ENCODE data around the gene PACSIN3.
A peak's percentile ranks its signal among the peaks of the same experiment; 100 is the strongest.
"Not testable (repeated sequence)": the region's sequence is repeated elsewhere in the genome, so short reads cannot be mapped to it uniquely, and the experiment has no call there.

Gene PACSIN3

DNA sequence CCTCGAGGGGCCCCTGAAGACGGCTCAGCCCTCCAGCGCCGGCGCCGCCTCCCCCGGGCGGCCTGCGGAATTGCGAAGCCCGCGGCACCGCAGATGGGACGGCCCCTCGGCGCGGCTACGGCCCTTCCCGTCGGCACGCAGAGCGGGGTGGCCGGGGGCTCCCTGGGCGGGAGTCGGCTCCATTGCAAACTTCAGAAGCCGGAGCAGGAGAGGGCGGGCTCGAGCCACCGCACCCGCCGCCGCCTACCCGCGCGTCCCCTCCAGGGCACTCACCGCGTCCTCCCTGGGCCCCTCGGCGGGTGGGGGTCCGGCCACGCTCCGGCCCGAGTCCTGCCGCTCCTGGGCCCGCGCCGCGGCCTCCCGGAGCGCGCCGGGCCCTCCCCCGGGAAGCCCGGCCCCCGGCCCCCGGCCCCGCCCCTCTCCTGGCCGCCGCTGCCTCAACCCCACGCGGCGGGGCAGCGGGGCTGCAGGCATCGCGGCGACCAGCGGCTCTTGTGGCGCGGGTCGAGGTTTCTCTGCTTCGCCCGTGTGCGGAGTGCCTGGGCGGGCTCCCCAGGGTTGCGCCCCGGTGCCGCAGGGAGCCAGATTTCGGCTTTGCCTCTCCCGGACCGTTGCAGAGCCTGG is at the start of gene PACSIN3:
PACSIN3 (minus strand) TSS at position 359 of the 624 bp plus-strand sequence. CDS start 3,707 bp downstream, outside the sequence.
- DNase-seq, result no peak

DNA sequence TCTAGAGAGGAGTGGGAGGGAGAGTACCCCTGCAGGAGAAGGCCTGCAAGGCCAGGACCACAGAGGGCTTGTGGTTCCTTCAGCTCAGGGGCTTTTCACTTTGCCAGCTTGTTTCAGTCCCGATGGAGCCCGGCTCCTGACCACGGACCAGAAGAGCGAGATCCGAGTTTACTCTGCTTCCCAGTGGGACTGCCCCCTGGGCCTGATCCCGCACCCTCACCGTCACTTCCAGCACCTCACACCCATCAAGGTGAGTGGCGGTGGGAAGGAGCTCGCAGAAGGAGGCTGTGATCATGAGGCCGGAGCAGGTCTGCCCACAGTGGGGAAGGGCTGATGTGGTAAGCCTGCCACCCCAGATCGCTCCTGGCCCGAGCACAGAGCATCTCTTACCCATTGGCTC is 48.9 kb upstream of the PACSIN3 start:
- no peak for DNase-seq

DNA sequence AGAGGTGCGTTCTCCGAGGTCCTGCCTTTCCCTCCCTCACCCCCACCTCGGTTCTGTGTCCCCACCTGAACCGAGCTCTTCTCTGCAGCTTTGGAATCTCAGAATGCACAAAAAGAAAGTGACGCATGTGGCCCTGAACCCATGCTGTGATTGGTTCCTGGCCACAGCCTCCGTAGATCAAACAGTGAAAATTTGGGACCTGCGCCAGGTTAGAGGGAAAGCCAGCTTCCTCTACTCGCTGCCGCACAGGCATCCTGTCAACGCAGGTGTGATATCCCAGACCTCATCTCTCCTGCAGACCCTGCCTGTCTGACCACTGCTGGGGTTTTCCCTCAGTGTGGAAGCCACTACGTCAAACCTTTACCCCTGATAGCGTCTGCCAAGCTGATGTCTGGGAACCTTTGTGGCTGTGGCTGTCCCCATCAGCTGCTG is 48.5 kb upstream of the PACSIN3 start:
- DNase-seq, result no peak

DNA sequence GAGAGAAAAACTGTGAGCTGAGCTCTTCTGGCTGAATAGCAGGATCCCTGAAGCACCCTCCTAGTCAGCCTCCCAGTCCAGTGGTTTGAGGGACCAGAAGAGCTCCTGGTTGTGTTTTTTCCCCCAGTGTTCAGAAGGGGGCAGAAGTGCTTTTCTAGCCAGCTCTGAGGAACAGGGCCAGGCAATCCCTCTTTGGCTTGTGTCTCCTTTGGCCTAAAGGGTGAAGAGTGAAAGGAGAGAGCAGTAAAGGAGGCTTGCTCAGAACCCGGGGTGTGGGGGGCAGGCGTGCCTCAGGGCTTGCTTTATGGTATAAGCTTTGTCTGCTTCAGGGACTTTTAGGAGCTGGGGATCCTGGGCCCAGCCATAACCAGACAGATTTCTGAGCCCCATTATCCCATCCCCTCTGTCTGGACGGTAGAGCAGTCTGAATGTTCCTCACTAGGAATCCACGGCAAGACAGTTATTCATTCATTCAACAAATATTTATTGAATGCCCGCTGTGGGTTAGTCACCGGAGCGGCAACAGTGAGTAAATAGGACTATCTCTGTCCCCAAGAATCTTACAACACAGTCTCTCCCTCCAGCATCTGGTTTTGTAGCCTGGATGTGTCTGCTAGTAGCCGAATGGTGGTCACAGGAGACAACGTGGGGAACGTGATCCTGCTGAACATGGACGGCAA is 47.9 kb upstream of the PACSIN3 start:
- DNase-seq, result no peak

DNA sequence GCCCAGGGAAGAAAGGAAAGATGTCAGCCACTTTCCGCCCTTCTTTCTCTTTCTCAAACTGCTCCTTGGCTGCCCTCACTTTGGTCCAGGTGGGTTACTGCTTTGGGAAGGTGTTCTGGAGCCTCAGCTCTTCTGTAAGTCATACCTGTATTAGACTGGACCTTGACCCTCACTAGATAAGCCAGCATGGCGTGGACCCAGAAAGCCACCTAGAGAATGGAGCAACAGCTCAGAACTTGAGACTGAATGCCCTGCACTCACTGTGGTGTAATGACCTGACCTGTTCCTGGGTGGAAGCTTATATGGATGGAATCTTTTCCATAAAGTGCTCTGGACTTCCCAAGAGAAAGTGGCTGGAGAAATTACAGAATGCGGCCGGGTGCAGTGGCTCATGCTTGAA is 46.8 kb upstream of the PACSIN3 start:
- no peak for DNase-seq

DNA sequence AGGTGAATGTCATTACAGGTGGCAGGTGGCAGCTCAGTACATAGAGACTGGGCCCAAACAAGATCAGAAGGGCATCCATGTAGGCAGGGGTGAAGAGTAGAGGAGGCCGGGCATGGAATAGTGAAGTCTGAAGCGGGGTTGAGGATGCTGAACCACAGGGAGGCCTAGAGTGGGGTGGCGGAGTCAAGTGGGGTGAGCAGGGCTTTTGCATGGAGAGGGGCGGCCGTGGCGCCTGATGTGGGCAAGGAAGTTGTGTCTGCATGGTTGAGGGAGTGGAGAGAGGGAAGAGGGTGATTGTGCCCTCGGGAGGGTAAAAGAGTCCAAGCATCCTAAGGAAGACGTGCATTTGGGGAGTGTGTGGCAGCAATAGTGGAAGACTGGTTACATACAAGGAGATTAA is 42.9 kb upstream of the PACSIN3 start:
- DNase-seq, result no peak

DNA sequence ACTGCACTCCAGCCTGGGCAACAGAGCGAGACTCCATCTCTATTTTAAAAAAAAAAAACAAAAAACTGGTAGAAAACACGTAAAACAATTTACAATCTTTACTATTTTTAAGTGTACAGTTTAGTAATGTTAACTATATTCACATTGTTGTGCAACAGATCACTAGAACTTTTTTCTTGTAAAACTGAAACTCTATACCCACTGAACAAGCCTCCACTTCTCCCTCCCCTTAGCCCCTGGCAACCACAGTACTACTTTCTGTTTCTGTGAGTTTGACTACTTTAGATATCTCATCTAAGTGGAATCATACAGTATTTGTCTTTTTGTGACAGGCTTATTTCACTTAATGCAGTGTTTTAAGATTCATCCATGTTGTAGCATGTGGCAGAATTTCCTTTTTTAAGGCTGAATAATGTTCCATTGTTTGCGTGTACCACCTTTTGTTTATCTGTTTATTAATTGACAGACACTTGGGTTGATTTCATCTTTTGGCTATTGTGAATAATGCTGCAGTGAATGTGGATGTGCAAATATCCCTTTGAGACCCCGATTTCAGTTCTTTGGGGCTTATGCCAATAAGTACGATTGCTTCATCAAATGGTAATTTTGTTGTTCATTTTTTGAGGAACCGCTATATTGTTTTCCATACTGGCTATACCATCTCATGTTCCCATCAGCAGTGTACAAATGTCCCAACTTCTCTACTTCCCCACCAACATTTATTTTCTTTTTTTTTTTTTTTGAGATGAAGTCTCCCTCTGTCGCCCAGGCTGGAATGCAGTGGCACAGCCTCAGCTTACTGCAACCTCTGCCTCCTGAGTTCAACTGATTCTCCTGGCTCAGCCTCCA is 39.5 kb upstream of the PACSIN3 start:
- no peak for DNase-seq

DNA sequence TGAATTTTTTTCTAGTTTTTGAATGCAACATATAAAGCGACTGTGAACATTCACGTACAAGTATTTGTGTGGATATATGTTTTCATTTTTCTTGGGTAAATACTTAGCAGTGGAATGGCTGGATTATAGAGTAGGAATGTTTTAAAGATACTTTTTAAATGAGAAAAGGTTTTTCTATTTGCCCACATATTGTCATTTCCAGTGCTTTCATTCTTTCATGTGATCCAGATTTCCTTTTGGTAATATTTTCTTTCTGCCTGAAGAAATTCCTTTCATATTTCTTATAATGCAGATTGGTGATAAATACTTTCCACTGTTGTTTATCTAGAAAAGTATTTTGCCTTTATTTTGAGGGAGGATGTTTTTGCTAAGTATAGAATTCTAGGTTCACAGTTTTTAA is 36.5 kb upstream of the PACSIN3 start:
- no peak for DNase-seq

DNA sequence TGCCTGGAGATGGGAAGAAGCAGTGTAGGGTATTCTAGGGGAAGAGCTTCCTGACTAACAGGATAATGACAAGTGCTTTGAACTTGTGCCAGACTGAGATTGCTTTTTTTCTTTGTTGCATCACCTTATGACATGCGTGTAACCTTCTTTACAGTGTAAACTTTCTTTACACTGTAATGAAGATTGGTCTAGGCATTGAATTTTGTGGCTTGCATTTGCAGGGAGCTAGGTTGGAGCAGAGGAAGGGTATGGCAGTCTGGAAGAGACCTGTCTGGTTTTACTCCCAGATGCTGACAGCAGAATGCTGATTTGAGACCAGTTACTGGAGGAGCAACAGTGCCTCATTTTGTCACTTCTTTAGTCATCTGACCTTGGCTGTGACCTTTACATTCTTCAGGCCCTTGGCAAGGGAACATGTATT is 34.2 kb upstream of the PACSIN3 start:
- DNase-seq, result no peak

DNA sequence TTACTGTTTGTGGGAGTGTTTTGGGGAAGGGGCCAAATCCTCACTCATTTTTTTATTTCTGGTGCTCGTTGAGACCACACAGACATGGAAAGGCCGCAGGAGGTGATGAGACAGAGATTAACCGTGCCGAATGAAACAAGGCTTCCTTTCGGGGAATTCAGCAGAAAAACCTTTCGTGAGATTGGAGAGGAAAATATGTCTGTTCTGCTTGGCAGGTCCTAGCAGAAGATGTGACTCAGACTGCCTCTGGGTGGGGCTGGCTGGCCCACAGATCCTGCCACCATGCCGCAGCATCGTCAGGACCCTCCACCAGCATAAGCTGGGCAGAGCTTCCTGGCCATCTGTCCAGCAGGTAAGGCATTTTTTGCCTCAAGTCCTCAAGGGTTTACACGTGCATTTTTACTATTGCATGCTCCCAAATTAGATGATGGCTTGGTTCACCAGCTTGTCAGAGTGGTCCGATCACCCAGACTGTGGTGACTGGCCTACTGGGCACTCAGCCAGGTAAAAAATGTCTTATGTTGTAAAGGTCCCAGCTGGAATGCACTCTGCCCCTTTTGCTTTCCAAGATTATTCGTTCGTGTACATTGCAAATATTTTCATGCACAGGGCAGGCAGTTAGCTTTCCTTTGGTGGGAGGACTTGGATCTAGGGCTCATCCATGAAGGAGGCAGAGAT is 30.0 kb upstream of the PACSIN3 start:
- DNase-seq, result no peak

DNA sequence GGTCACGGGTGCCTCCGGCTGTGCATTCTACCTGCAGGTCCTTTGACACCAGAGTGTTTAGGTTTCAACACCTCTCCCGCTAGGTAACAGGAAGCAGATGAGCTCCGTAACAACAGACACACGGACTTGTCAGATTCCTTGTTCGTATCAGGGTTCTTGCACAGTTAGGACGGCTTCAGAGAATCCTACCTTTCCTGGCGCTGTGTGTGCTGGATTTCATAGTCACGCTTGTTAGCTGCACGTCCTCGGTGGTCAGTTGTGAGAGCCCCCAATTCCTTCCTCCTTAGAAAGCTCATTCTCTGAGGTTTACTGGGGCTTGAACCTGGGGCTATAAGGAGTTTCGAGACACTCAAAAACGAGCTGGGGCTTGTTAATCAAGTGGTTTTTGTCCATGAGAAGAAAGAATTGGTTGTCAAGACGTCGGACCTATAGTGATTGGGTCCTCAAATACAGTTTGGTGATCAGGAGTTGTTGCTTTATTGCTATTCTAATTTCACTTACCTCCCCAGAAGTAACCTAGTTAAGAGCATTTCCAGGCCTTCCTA is 29.2 kb upstream of the PACSIN3 start:
- no peak for DNase-seq

DNA sequence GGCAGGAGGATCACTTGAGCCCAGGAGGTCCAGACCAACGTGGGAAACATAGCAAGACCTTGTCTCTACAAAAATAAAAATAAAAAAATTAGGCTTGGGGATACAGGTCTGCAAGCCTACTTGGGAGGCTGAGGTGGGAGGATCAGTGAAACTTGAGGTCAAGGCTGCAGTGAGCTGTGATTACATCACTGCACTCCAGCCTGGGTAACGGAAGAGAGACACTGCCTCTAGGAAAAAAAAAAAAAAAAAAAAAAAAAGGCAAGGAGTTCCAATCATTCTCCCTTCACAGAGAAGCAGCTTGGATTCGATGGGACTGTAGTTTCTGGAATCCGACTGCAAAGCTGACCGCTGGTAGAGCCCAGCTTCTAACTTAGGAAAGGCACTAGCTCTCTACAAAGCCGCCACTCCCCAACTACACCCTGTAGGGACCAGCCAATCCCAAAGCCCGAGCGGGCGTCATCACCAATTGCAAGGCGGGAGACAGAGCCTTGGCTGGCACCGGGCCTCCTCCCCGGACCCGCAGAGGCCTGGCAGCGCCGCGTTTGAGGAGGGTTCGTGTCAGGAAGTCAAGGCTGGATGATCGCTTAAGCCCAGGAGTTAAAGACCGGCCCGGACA is 27.8 kb upstream of the PACSIN3 start:
- DNase-seq, result peak; percentile 35

DNA sequence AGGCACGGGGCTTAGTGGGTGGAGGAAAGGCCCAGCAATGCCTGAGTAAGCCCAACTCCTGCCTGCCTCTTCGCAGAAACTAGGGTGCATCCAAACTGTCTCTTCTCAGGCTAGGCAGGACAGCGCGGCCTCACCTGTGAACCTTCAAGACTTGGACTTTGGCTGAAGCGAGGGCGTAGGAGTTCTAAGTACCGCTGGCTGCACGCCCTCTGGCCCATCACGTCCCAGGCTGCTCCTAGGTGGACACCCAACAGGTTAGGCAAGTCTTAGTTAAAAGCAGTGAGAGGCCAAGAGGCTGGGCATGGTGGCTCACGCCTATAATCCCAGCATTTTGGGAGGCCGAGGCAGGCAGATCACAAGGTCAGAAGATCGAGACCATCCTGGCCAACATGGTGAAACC is 26.7 kb upstream of the PACSIN3 start:
- DNase-seq, result no peak

DNA sequence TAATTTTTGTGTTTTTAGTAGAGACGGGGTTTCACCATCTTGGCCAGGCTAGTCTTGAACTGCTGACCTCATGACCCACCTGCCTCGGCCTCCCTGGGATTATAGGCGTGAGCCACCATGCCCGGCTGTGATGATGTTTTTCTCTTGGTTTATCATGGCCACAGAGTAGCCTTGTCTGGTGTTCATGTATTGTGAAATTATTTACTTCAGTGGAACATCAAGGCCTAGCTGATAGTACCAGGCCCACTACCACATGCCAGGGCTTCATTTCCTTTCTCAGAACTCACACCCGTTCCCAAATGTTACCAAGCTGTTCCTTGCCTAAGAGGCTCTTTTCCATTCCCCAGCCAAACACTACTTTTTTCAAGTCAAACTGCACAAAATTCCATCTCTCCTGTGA is 22.4 kb upstream of the PACSIN3 start:
- no peak for DNase-seq

DNA sequence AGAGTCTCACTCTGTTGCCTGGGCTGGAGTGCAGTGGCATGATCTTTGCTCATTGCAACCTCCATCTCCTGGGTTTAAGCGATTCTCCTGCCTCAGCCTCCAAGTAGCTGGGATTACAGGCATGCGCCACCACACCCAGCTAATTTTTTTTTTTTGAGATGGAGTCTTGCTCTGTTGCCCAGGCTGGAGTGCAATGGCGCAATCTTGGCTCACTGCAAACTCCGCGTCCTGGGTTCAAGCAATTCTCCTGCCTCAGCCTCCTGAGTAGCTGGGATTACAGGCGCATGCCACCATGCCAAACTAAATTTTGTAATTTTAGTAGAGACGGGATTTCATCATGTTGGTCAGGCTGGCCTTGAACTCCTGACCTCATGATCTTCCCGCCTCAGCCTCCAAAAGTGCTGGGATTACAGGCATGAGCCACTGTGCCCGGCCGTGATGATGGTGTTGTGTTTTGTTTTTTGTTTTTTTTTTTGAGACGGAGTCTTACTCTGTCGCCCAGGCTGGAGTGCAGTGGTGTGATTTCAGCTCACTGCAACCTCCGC is 21.8 kb upstream of the PACSIN3 start:
- DNase-seq, result not testable (repeated sequence)

DNA sequence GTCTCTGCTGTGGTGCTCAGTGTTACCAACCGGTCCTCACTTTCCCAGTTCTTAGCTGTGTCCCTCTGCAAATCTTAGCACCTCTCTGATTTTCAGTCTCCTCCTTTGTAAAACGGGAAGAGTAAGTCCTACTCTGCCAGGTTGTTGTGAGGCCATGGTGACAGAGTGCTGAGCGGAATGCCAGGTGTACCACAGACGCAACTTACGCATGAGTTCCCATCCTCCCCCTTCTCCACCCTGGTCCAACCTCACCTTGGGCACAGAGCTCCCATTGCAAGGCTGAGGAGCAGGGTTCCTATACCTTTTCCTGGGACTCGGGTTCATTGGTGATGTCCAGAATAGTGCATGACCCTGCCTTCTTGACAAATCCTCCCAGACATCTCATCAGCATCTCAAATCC is 21.2 kb upstream of the PACSIN3 start:
- DNase-seq, result no peak

DNA sequence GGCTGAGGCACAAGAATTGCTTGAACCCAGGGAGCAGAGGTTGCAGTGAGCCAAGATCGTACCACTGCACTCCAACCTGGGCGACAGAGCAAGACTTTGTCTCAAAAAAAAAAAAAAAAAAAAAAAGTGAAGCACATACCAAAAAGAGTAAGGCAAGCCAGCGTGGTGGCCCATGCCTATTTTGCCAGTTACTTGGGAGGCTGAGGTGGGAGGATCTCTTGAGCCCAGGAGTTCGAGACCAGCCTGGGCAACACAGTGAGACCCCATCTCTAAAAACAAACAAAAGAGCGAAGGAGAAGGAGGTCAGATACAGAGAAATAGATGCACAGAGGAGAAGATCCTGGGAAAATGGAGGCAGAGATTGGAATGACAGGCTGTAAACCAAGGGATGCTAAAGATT is 20.3 kb upstream of the PACSIN3 start:
- DNase-seq, result not testable (repeated sequence)

DNA sequence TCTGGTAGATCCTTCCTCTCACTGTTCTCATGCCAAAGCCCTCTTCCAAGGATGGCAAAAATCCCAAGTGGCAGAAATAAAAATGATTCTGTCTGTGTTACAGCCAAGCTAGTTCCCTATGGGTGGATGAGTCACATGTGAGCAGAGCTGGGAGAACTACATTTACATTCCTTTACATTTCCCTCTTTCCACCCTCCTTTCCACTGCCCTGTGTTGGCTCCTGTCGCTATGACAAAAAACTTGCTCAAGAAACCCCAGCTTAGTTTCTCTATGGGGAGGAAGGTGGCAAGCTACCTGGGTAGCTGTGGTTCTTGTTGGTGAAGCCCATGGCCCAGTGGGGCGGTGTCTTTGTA is 18.4 kb upstream of the PACSIN3 start:
- DNase-seq, result no peak

DNA sequence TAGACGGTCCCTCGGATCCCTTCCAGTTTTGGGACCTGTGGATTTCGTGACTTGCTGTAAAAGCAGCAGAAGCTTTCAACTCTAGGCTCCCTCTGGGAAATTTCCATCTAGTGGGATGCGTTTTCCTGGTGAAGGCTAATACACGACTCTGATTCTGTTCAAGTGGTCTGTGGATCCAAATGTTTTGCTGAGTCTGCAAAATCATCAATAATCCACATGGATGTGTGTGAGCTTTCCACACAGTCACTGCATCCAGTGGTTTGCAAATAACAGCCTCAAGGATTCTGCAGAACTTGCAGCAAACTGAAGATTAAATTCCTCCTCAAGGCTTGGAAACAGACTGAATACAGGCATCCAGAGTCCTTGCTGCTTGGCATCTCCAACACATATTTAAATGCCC is 16.3 kb upstream of the PACSIN3 start:
- no peak for DNase-seq

DNA sequence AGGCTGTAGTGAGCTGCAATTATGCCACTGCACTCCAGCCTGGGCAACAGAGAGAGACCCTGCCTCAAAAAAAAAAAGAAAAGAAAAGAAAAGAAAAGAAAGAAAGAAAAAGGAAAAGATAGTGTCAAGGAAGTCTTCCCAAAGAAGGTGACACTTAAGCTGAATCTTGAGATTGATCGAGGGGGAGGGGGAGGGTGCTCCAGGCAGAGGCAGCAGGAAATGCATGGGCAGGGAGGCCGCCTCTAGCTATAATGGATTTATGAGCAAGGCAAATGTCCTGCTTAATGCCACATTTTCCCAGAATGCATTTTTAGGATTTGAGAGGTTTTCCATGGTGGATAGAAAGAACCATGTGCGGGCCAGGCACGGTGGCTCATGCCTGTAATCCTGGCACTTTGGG is 14.8 kb upstream of the PACSIN3 start:
- no peak for DNase-seq

DNA sequence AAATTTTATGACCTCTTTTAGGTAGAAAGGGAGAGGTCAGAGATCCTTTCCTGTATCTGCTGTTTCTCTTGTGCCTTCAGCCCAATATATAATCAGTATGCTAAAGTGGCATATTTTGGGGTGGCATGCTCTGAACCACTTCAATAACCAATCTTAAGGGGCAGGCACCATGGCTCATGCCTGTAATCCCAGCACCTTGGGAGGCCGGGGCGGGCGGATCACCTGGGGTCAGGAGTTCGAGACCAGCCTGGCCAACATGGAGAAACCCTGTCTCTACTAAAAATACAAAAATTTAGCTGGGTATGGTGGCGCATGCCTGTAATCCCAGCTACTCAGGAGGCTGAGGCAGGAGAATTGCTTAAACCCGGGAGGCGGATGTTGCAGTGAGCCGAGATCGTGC is 11.9 kb upstream of the PACSIN3 start:
- not testable (repeated sequence) for DNase-seq

DNA sequence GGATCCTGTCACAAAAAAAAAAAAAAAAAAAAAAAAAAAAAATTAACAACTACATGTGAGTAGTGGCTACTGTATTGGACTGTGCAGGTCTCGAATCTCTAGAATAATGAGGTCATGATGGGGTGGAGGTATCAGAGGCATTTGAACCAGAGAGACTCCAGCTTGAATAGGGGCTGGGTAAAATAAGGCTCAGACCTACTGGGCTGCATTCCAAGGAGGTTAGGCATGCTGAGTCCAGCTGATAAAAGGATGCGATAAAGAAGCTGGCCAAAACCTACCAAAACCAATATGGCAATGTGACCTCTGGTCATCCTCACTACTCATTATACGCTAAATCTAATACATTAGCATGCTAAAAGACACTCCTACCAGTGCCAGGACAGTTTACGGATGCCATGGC is 5.9 kb upstream of the PACSIN3 start:
- DNase-seq, result no peak
